ENCODE measurements around the gene SDHB. TPM values are rescaled to one million over a fixed set of nuclear protein-coding genes. Genes with fewer than 3 reads are reported as not detected.

The SDHB gene
- polyA plus RNA-seq, 1 of the 3 experiments (the other 2 are of a cell fraction), result 128 TPM

- no peak overlapping the region for H2AFZ ChIP-seq (ENCODE audit: low read depth)
- TF ChIP-seq, protein P1, sequence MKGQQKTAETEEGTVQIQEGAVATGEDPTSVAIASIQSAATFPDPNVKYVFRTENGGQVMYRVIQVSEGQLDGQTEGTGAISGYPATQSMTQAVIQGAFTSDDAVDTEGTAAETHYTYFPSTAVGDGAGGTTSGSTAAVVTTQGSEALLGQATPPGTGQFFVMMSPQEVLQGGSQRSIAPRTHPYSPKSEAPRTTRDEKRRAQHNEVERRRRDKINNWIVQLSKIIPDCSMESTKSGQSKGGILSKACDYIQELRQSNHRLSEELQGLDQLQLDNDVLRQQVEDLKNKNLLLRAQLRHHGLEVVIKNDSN (IDR thresholded peaks at IDR 0.05; ENCODE audit: borderline replicate concordance, low read depth), result peak; percentile 68; the same call in 1 of the 2 replicates
- TF ChIP-seq SIN3A (IDR thresholded peaks at IDR 0.05; ENCODE audit: borderline replicate concordance, low read depth, low read length) (no peak), SMC3 (IDR thresholded peaks at IDR 0.05; ENCODE audit: low read depth, low read length) (no peak)
- ChIA-PET CTCF (interaction anchor here (0.7 kb wide), 1 partner anchor 9 kb away, joined by 3 read pairs; no protein-coding TSS in a partner anchor), POLR2A (no interaction called here)
- peak overlapping the region in 1 of 2 experiments; percentile 47; a peak in 1 of 4 replicates for H3K27ac ChIP-seq (ENCODE audit: low read depth in 2 of 2, low read length in 1 of 2)
- peaks cover 15% of the 10 kb centered on the region; the same call in 1 of the 2 replicates for H3K79me2 ChIP-seq (ENCODE audit: insufficient read depth)
- H3K9ac ChIP-seq, result no peak overlapping the region
- H4K20me1 ChIP-seq (ENCODE audit: insufficient read depth), result peaks cover 30% of the 10 kb centered on the region
- peaks cover 11 to 38% of the 10 kb centered on the region in 2 experiments; a peak in 2 of 4 replicates for H3K4me1 ChIP-seq (ENCODE audit: control insufficient read depth in 1 of 2, insufficient read depth in 2 of 2, low read depth in 1 of 2, low read length in 1 of 2)
- peaks cover 12% of the 10 kb centered on the region for H3F3A ChIP-seq (replicated peaks; ENCODE audit: insufficient read depth)
- H3K9me2 ChIP-seq, result no peaks in the 10 kb centered on the region
- no peak overlapping the region for H3K4me3 ChIP-seq (ENCODE audit: low read depth in 2 of 2, low read length in 1 of 2)
- no peak overlapping the region for H3K4me2 ChIP-seq
- H3K27me3 ChIP-seq (ENCODE audit: insufficient read depth), result no peaks in the 10 kb centered on the region
- DNase-seq, result no peak
- no peaks in the 10 kb centered on the region for H3K9me3 ChIP-seq
- H3K36me3 ChIP-seq (replicated peaks in 1 of 2; ENCODE audit: control insufficient read depth in 1 of 2, insufficient read depth in 2 of 2, low read length in 1 of 2), result peaks cover 6 to 19% of the 10 kb centered on the region in 2 experiments
- 98% methylated on average over 7 of the region's 28 CpGs for WGBS (ENCODE audit: low lambda C conversion rate)
Observed at GRCh38 chr1:16971341-16972188, 82.3 kb downstream of the SDHB start.

- Histone ChIP-seq H3K36me3 (replicated peaks in 1 of 2; ENCODE audit: control insufficient read depth in 1 of 2, insufficient read depth in 2 of 2, low read length in 1 of 2) (peaks cover 6 to 19% of the 10 kb centered on the region in 2 experiments), H3K27me3 (ENCODE audit: insufficient read depth) (no peaks in the 10 kb centered on the region), H3K9me3 (no peaks in the 10 kb centered on the region), H3K27ac (ENCODE audit: low read depth in 2 of 2, low read length in 1 of 2) (no peak overlapping the region), H3K9ac (no peak overlapping the region), H3K9me2 (no peaks in the 10 kb centered on the region), H3K4me2 (no peak overlapping the region), H3K79me2 (ENCODE audit: insufficient read depth) (peaks cover 4% of the 10 kb centered on the region; the same call in 1 of the 2 replicates), H3K4me3 (ENCODE audit: low read depth in 2 of 2, low read length in 1 of 2) (no peak overlapping the region), H2AFZ (ENCODE audit: low read depth) (no peak overlapping the region), H3K4me1 (ENCODE audit: control insufficient read depth in 1 of 2, insufficient read depth in 2 of 2, low read depth in 1 of 2, low read length in 1 of 2) (peaks cover 11 to 33% of the 10 kb centered on the region in 2 experiments; a peak in 2 of 4 replicates), H4K20me1 (ENCODE audit: insufficient read depth) (peaks cover 17% of the 10 kb centered on the region), H3F3A (replicated peaks; ENCODE audit: insufficient read depth) (peaks cover 12% of the 10 kb centered on the region)
- WGBS (ENCODE audit: low lambda C conversion rate), result 98% methylated on average over 19 of the region's 28 CpGs
- CTCF ChIA-PET, result interaction anchor here (1.1 to 2.3 kb wide), 3 partner anchors 9 to 75 kb away, joined by 3 to 10 read pairs (median 4); no protein-coding TSS in a partner anchor
- POLR2A ChIA-PET, result interaction anchor here (1.0 to 1.8 kb wide), 2 partner anchors 8 to 9 kb away, joined by 3 to 4 read pairs; no protein-coding TSS in a partner anchor
- DNase-seq, result no peak
- no peak for TF ChIP-seq GATA2 (CRISPR knock-in tag; IDR thresholded peaks at IDR 0.05)
- no peak for TF ChIP-seq RXRA (IDR thresholded peaks at IDR 0.05; ENCODE audit: borderline replicate concordance, low read depth)
- no peak for TF ChIP-seq JUND (IDR thresholded peaks at IDR 0.05)
- no peak for TF ChIP-seq RAD21 (IDR thresholded peaks at IDR 0.05; ENCODE audit: low read length)
- no peak for TF ChIP-seq RCOR1 (IDR thresholded peaks at IDR 0.05; ENCODE audit: low read length)
Observed at GRCh38 chr1:16970132-16970910, 83.5 kb downstream of the SDHB start.
